PC-9 (cell line): ENCODE results near the gene KRTAP1-1.

Experiments
- CTCF ChIP-seq: fragments of 200-600 bp; sonication (generic); conservative IDR thresholded peaks from 2 replicates; pipeline ENCODE4 v1.6.1; 2017; ENCODE audit warnings: mixed run types, antibody characterized with exemption, mild to moderate bottlenecking, moderate library complexity
- EZH2 ChIP-seq: fragments of 200-600 bp; sonication (generic); IDR thresholded peaks from 2 replicates; pipeline ENCODE4 v1.8.0; 2017; ENCODE audit warnings: antibody characterized with exemption, low read depth

DNA sequence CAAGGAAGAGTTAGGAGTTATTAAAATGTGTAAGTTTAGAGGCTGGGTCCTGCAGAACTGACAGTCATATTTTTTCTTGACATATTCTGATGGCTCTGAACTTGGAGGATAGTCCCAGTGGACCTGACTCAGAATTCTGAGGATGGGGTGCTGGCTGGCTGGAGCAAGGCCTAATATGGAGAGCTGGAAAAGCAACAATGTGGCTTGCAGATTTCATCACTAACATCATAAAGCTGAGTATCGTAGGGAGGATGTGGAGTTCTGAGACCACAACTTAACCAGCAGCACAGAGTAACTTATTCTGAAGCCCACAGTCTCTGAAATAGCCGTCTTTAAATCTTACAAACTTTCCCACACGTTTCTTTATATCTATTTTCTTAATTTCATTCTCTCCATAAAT is 16.6 kb downstream of the KRTAP1-1 start:
- no peak for TF ChIP-seq CTCF
- TF ChIP-seq EZH2 = no peak
